DMS53 treated with DMSO at 0.1 percent for 48 hours (cell line): ENCODE data around the gene PPIL6.

ENCODE experiments used
- DNase-seq: peaks from one replicate; lab custom pipeline; 2025; ENCODE audit not compliant: unreplicated experiment; lab: John Stamatoyannopoulos, UW

The PPIL6 gene

GRCh38 chr6:109449795-109450673 lies 9.6 kb upstream of the PPIL6 start:
- no peak for DNase-seq

- no peak for DNase-seq
These were observed 8.8 kb upstream of the PPIL6 start for GRCh38 chr6:109449064-109449794.

- no peak for DNase-seq
These were observed 8.2 kb upstream of the PPIL6 start for GRCh38 chr6:109448615-109449014.

- DNase-seq, result no peak
These were observed 7.6 kb upstream of the PPIL6 start for GRCh38 chr6:109447878-109448555.

GRCh38 chr6:109447087-109447486 lies 6.7 kb upstream of the PPIL6 start:
- no peak for DNase-seq

GRCh38 chr6:109446541-109446940 lies 6.1 kb upstream of the PPIL6 start:
- DNase-seq, result no peak

- no peak for DNase-seq
These were observed 5.6 kb upstream of the PPIL6 start for GRCh38 chr6:109446072-109446471.

- no peak for DNase-seq
These were observed 5.0 kb upstream of the PPIL6 start for GRCh38 chr6:109445382-109445781.

GRCh38 chr6:109443425-109443950 lies 3.1 kb upstream of the PPIL6 start:
- DNase-seq, result no peak

GRCh38 chr6:109442393-109442924 lies 2.0 kb upstream of the PPIL6 start:
- DNase-seq, result no peak

- DNase-seq, result no peak
These were observed 815 bp upstream of the PPIL6 start for GRCh38 chr6:109441069-109441816.

- no peak for DNase-seq
These were observed 4.4 kb downstream of the PPIL6 start for GRCh38 chr6:109436041-109436440.

- DNase-seq, result no peak
These were observed 6.0 kb downstream of the PPIL6 start for GRCh38 chr6:109434456-109434855.

GRCh38 chr6:109429496-109429895 lies 10.9 kb downstream of the PPIL6 start:
- DNase-seq, result no peak

GRCh38 chr6:109428889-109429477 lies 11.4 kb downstream of the PPIL6 start:
- no peak for DNase-seq

GRCh38 chr6:109424946-109425345 lies 15.5 kb downstream of the PPIL6 start:
- DNase-seq, result no peak

GRCh38 chr6:109421184-109421583 lies 19.2 kb downstream of the PPIL6 start:
- DNase-seq, result no peak

- no peak for DNase-seq
These were observed 19.7 kb downstream of the PPIL6 start for GRCh38 chr6:109420751-109421150.

GRCh38 chr6:109417646-109418045 lies 22.8 kb downstream of the PPIL6 start:
- no peak for DNase-seq

GRCh38 chr6:109411034-109411433 lies 29.4 kb downstream of the PPIL6 start:
- DNase-seq, result no peak
